HL-60/S4 treated with retinoic acid at 250 ng/mL for 4 days and 3 days (cell line): Measurements from ENCODE around the gene ANO1.

ENCODE experiments used
- in situ Hi-C: fragments of 300-500 bp; cut with MboI; formaldehyde crosslinking; loops from 2 replicates; pipeline ENCODE4 v1.7.0; 2022; ENCODE audit warnings: low sequenced_read_pairs

ANO1 gene

DNA sequence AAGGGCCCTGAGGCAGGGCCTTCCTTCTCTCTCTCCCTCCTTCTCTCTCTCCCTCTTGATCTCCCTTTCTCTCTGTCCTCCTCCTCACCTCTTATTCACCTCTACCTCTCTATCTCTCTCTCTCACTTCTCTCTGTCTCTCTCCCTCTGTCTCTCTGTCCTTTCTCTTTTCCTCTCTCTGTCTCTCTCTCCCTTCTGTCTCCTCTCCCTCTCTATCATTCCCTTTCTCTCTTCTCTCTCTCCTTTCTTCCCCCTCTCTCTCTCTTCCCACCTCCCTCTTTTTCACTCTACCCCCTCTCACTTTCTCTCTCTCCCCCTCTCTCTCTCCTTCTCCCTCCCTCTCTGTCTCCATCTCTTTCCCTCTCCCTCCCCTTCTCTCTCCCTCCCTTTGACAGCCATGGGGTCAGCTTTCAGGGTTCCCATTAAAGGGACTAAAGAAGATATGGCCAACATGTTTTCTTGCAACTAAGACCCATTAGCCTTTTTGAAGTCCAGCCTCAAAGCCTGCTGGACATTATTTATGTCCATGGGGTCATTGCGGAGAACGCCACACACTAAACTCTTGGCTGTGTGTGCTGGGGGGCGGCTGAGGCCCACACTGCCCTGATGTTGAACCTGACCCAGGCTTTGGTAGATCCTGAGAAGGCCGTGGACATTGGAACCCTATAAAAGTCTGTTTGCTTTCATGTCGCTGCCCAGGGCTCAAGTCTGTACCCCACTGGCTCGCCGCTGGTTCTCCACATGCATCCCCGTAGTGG, 15.0 kb downstream of the ANO1 start:
- in situ Hi-C loops = no loop called here

- in situ Hi-C loops = no loop called here
These were observed 17.6 kb downstream of the ANO1 start for GRCh38 chr11:70095541-70096252.

DNA sequence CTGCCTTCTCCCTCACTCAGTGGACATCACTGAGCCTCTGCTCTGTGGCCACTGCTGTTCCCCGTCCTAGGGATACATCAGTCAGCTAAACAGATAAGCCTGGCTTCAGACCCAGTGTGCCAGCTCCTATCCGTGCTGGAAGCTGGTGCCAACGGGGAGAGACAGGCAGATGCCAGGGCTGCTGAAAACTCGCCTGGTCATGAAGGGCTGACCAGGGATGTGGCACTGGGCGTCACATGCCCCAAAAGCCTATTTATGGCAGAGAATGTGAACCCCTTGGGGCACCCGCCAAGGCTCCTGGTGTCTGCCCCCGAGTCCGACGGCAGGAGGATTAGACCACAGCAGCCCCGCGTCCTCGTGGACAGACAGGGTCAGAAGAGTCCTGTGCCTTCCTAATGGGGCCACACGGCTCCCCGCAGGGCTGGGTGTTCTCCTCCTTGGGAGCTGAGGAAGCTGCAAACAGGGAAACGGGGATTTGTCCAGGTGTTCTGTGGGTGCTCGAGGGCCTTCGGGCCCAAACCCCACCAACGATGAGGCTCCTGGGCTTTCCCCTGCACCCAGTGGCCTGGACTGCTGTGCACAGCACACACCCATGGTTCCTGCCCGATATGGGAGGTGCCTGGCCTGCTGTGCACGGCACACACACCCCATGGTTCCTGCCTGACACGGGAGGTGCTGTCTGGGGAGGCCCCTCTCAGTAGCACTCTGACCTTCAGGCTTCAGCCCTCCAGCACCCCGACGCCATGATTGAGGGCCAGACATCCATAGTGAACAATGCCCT, 19.9 kb downstream of the ANO1 start:
- in situ Hi-C loops = no loop called here

GRCh38 chr11:70098936-70099335, 20.8 kb downstream of the ANO1 start:
- in situ Hi-C loops = no loop called here

GRCh38 chr11:70099578-70100279, 21.6 kb downstream of the ANO1 start:
- in situ Hi-C loops = no loop called here

- in situ Hi-C loops = no loop called here
These were observed 22.1 kb downstream of the ANO1 start for GRCh38 chr11:70100280-70100603.

DNA sequence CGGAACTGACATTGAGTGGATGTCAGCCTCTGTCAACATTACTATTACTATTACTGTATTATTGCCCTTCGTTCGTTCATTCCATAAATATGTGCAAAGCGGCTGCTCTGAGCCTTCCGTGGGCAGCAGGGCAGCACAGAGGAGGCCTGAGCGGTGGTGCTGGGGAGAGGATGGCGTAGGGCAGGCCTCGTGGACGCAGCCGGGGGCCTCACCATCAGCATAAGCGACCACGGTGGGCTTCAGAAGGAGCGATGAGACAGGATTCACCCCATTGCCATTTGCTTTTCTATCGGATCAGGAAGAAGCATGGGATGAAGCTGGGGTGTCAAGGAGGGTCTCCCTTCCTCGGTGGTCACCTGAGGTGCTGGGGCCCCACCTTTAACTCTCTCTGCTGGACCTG, 22.7 kb downstream of the ANO1 start:
- in situ Hi-C loops = no loop called here

DNA sequence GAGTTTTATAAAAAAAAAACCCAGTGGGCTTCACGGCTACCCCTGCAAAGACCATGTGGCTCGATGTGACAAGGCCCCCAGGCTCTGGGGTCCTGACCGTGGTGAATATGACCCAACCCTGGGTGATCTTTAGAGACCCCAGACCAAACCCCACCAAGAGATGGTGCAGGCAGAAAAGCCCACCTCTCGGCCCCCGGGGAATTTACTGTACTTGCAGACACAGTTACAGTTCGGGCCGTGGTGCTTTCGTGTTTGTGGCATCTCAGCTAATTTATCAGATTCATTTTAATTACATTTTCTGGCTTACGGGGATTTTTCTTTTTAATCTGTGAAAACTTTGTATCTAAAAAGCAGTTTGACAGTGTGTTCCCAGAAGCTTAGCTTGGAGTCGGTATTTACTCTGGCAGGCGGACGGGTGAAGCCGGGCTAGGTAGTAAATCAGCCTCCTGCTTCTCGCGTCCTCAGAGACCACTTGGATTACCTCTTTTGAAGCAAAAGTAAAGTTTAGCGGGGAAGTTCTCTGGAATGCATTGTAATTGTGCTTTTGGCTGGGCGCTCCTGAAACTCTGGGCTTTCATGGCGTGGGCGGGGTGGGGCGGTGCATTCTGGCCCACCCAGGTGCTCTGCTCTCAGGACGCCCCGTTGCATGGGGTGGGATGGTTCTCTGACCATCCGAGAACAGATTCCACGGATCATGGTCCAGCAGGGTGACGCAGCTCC, 25.3 kb downstream of the ANO1 start:
- in situ Hi-C loops = no loop called here

DNA sequence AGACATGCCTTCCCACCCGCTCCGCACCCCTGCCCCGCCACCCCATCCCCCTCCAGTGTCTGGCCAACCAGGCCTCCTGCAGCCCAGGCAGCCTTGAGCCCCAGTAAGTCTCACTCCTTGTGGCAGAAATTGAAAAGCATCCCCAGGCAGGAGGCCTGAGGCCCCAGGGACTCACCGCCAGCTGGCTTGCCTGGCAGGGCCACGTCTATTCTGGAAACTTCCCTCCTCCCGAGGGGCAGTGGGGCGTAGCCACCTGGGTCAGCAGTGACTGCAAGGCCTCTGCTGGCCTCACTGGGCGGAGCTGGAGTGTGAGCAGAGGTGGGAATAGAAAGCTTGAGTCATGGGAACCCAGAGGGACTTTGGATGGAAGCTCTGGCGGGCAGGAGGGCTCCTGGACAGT, 26.3 kb downstream of the ANO1 start:
- in situ Hi-C loops = no loop called here

GRCh38 chr11:70104961-70105360, 26.8 kb downstream of the ANO1 start:
- in situ Hi-C loops = no loop called here

GRCh38 chr11:70105369-70105754, 27.2 kb downstream of the ANO1 start:
- in situ Hi-C loops = no loop called here

DNA sequence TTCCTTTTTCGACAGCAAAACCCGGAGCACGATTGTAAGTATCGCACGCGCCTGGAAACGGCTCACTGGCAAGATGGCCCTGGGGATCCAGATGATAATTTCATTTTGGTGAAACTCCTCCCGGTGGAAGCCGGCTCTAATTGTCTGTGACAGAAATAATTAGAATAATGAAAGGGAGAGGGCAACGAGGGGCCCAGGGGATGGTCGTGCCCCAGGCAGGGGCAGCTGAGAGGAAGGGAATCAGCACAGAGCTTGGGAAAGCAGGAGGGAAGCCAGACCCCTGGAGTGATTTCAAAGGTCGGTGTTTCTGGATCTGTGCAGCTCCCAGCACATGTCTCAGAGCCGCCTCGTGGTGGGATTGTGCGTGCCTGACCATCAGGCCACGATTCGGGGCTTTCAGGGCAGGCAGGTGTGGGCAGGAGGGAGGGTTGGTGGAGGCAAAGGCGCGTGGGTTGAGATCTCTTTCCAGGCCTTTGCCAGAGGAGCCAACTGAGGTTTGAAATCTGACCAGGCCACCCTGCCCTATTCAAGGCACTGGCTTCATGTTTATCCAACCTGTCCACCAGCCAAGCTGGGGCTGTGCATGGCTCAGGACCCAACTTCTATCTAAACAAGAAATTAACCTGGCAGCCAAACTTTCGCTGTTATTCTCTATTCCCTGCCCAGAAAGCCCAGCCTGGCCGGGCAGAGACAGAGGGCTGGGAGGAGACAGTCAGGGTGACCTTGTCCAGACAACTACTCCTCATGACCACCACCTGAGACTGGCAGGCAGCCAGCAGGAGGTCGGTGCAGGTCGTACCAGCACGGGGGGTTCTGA, 27.8 kb downstream of the ANO1 start:
- in situ Hi-C loops = no loop called here

- in situ Hi-C loops = no loop called here
These were observed 28.6 kb downstream of the ANO1 start for GRCh38 chr11:70106757-70107156.

DNA sequence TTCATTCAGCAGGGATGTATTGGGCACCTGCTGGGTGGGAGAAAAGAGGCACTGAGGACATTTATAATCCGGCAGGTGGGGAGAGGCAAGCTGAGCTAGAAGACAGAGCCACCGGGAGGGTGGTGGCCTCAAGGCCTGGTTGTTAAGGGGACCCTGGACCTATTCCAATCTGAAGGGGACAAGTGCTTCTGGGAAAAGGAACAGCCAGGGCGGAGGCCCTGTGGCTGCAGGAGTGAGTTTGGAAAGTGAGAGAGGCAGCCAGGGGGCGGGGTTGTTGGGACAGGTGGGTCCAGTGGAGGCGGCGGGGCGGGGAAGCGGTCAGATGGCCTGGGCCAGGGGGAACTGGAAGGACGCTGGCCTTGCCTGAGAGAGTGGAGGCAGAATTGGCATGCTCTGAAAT, 29.1 kb downstream of the ANO1 start:
- in situ Hi-C loops = no loop called here

- in situ Hi-C loops = no loop called here
These were observed 29.6 kb downstream of the ANO1 start for GRCh38 chr11:70107756-70108155.

GRCh38 chr11:70108250-70108649, 30.1 kb downstream of the ANO1 start:
- in situ Hi-C loops = no loop called here

- in situ Hi-C loops = no loop called here
These were observed 30.9 kb downstream of the ANO1 start for GRCh38 chr11:70109006-70109405.

- in situ Hi-C loops = no loop called here
These were observed 31.8 kb downstream of the ANO1 start for GRCh38 chr11:70109903-70110302.

- in situ Hi-C loops = no loop called here
These were observed 32.5 kb downstream of the ANO1 start for GRCh38 chr11:70110538-70111055.
